Panc1 (cell line): ENCODE measurements around the gene PITRM1. TPM values are rescaled to one million over a fixed set of nuclear protein-coding genes. Genes with fewer than 3 reads are reported as not detected.
A peak's percentile ranks its signal among the peaks of the same experiment; 100 is the strongest.

Source experiments
- ATAC-seq: fragments of 200-7000 bp; cut with Tn5 transposase; 2 replicates; pipeline ENCODE4 v1.9.1; 2020; ENCODE audit warnings: mild to moderate bottlenecking, moderate library complexity
- BruUV-seq: library from RNA; stranded (reverse); fragments of 400-500 nt; replicated peaks from 2 replicates; lab custom pipeline; 2021; lab: Mats Ljungman, UMichigan
- CTCF ChIA-PET: fragments of 300-600 bp; sonication (Branson Sonifier 250); formaldehyde crosslinking; loops from one replicate; lab custom pipeline; 2022; ENCODE audit warnings: antibody characterized with exemption; lab: Charles Lee
- POLR2A ChIA-PET: fragments of 300-600 bp; sonication (Branson Sonifier 250); formaldehyde crosslinking; loops from one replicate; lab custom pipeline; 2022; ENCODE audit warnings: antibody characterized with exemption; lab: Charles Lee
- DNase-seq: peaks from one replicate; pipeline ENCODE4 v3.0.0-alpha.2; 2010; ENCODE audit warnings: low read depth, low spot score
- H3K27ac ChIP-seq: 2 replicates; pipeline ENCODE4 v1.5.1; 2011; ENCODE audit warnings: mild to moderate bottlenecking, low read length, inconsistent platforms
- H3K27me3 ChIP-seq: fragments of 200-500 bp; sonication (Bioruptor generic); 2 replicates; pipeline ENCODE4 v1.6.0; 2014; ENCODE audit warnings: low read length, inconsistent platforms; ENCODE audit not compliant: control insufficient read depth, insufficient read depth
- H3K36me3 ChIP-seq: fragments of 200-500 bp; sonication (Bioruptor generic); 2 replicates; pipeline ENCODE4 v1.5.1; 2014; ENCODE audit warnings: inconsistent platforms, mild to moderate bottlenecking, low read length, moderate library complexity; ENCODE audit not compliant: control insufficient read depth, insufficient read depth
- H3K4me1 ChIP-seq: 2 replicates; pipeline ENCODE4 v1.5.1; 2011; ENCODE audit warnings: inconsistent platforms, mild to moderate bottlenecking, low read length, moderate library complexity; ENCODE audit not compliant: control insufficient read depth, insufficient read depth
- H3K4me3 ChIP-seq, 2 experiments: 2 replicates each; pipeline ENCODE4 v1.5.1; 2011 to 2012; ENCODE audit warnings: low read depth in 2 of 2, low read length in 2 of 2, mild to moderate bottlenecking in 2 of 2, inconsistent platforms in 1 of 2, moderate library complexity in 1 of 2
- H3K9me3 ChIP-seq: fragments of 200-500 bp; sonication (Bioruptor generic); 2 replicates; pipeline ENCODE4 v1.5.1; 2014; ENCODE audit warnings: low read depth, mild to moderate bottlenecking, inconsistent platforms, low read length, moderate library complexity; ENCODE audit not compliant: control insufficient read depth, insufficient read depth
- POLR2AphosphoS5 ChIP-seq: IDR thresholded peaks from 2 replicates; pipeline ENCODE4 v1.6.1; 2012; ENCODE audit warnings: mild to moderate bottlenecking, low read depth, low read length, moderate library complexity
- REST ChIP-seq, 2 experiments: IDR thresholded peaks; 2 replicates each; pipeline ENCODE4 v1.6.1; 2011 to 2012; ENCODE audit warnings: low read depth in 2 of 2, control low read depth in 1 of 2, low read length in 1 of 2, mild to moderate bottlenecking in 1 of 2, moderate library complexity in 1 of 2; ENCODE audit not compliant: insufficient read depth in 1 of 2
- SIN3A ChIP-seq: IDR thresholded peaks from 2 replicates; pipeline ENCODE4 v1.6.1; 2012; ENCODE audit warnings: low read depth, mild to moderate bottlenecking, low read length, moderate library complexity, borderline replicate concordance; ENCODE audit not compliant: insufficient read depth
- TCF7L2 ChIP-seq: IDR thresholded peaks from 2 replicates; pipeline ENCODE4 v1.6.1; 2011; ENCODE audit warnings: mild to moderate bottlenecking, low read depth, low read length, inconsistent platforms
- in situ Hi-C: cut with HindIII; loops from 2 replicates; pipeline ENCODE4 v1.10.0; 2016; ENCODE audit warnings: low sequenced_read_pairs, low pct_unique_long_range_greater_than_20kb
- intact Hi-C: fragments of 100-400 bp; cut with micrococcal nuclease; formaldehyde crosslinking; loops from one replicate; pipeline ENCODE4 v1.10.0; 2022; ENCODE audit not compliant: unreplicated experiment
- total RNA-seq: library from RNA; stranded (reverse); gene quantifications from one replicate; pipeline ENCODE4 v1.2.1, GENCODE V29; 2021; ENCODE audit not compliant: unreplicated experiment
- TF ChIP-seq, protein P1 (sequence below): fragments of 450-650 bp; IDR thresholded peaks from 2 replicates; pipeline ENCODE4 v1.5.1; 2017; ENCODE audit warnings: mild to moderate bottlenecking

The PITRM1 gene
- total RNA-seq, 1 experiment from 2014 or later: 63.5 TPM

GRCh38 chr10:3198900-3199299 lies 26.3 kb upstream of the PITRM1 start:
- ChIA-PET POLR2A (no interaction called here), CTCF (no interaction called here)
- TF ChIP-seq, protein P1, sequence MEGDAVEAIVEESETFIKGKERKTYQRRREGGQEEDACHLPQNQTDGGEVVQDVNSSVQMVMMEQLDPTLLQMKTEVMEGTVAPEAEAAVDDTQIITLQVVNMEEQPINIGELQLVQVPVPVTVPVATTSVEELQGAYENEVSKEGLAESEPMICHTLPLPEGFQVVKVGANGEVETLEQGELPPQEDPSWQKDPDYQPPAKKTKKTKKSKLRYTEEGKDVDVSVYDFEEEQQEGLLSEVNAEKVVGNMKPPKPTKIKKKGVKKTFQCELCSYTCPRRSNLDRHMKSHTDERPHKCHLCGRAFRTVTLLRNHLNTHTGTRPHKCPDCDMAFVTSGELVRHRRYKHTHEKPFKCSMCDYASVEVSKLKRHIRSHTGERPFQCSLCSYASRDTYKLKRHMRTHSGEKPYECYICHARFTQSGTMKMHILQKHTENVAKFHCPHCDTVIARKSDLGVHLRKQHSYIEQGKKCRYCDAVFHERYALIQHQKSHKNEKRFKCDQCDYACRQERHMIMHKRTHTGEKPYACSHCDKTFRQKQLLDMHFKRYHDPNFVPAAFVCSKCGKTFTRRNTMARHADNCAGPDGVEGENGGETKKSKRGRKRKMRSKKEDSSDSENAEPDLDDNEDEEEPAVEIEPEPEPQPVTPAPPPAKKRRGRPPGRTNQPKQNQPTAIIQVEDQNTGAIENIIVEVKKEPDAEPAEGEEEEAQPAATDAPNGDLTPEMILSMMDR: no peak
- TF ChIP-seq POLR2AphosphoS5 (no peak), TCF7L2 (no peak), REST (IDR thresholded peaks at IDR 0.05; ENCODE audit: insufficient read depth in 1 of 2, low read depth in 2 of 2, low read length in 1 of 2) (no peak), SIN3A (no peak)
- no peak for DNase-seq
- no TSS peak for BruUV-seq
- no peak overlapping the region for H3K4me3 ChIP-seq
- H3K9me3 ChIP-seq: no peaks in the 10 kb centered on the region
- peaks cover 13% of the 10 kb centered on the region for H3K4me1 ChIP-seq
- intact Hi-C loops (loop anchor here (5.0 kb wide), 1 partner anchor 583 kb away; no protein-coding TSS in a partner anchor), in situ Hi-C loops (no loop called here)
- H3K27ac ChIP-seq: peak overlapping the region; percentile 80
- no peak for ATAC-seq
- H3K27me3 ChIP-seq: no peaks in the 10 kb centered on the region
- no peaks in the 10 kb centered on the region for H3K36me3 ChIP-seq

DNA sequence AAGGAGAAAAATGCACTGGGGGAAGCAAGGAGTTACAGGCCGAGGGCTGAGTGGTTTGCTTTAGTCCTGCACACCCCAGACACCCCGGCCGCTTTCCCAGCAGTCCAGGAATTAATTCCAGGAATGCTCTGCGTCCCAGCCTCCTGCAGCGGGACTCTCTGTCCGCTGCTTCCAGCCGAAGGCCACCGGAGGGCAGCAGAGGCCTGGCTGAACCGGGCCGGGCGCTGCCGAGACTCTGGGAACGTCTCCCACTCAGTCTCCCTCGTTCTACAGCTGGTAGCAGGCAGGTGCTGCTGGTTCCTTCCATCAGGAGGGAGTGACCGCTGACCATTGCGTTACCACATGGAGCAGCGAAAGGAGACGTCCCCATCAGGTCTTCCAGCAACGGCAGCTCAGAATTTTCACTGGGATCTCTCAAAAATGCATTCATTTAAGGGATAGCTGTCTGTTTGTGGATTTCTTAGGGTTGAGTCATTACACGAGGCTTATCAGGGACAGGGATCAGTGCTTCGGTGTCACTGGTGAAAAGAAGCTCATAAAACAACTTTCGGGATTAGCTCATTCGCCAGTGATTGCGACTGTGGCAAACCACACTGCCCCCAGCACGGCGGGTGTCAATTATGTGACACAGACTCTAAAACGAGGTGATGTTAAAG lies 24.9 kb upstream of the PITRM1 start:
- no TSS peak for BruUV-seq
- Histone ChIP-seq H3K4me3 (peak overlapping the region in 1 of 2 experiments; percentile 31; a peak in 3 of 4 replicates), H3K27ac (peak overlapping the region; percentile 80), H3K4me1 (peaks cover 13% of the 10 kb centered on the region), H3K9me3 (no peaks in the 10 kb centered on the region), H3K27me3 (no peaks in the 10 kb centered on the region), H3K36me3 (no peaks in the 10 kb centered on the region)
- DNase-seq (peak; percentile 68), ATAC-seq (peak; percentile 97)
- no peak for TF ChIP-seq REST (IDR thresholded peaks at IDR 0.05; ENCODE audit: insufficient read depth in 1 of 2, low read depth in 2 of 2, low read length in 1 of 2)
- no peak for TF ChIP-seq POLR2AphosphoS5
- TF ChIP-seq, protein P1: peak; percentile 89
- no peak for TF ChIP-seq TCF7L2
- no peak for TF ChIP-seq SIN3A
- POLR2A ChIA-PET: interaction anchor here (0.6 kb wide), 1 partner anchor 602 kb away, joined by 3 read pairs; no protein-coding TSS in a partner anchor
- intact Hi-C loops (loop anchor here (5.0 kb wide), 1 partner anchor 585 kb away; no protein-coding TSS in a partner anchor), in situ Hi-C loops (no loop called here)
- CTCF ChIA-PET: interaction anchor here (0.5 to 0.8 kb wide), 2 partner anchors 578 to 709 kb away, joined by 3 to 4 read pairs; no protein-coding TSS in a partner anchor
